SHP77 treated with DMSO at 0.1 percent for 48 hours (cell line): ENCODE data around the gene MRPL11.

Experiments
- DNase-seq: peaks from one replicate; lab custom pipeline; 2025; lab: John Stamatoyannopoulos, UW

The MRPL11 gene

GRCh38 chr11:66438504-66439466, at the start of gene MRPL11:
TSS of gene MRPL11 (minus strand) at chr11:66438848. CDS start at chr11:66438754, 94 bp downstream.
- DNase-seq: peak; percentile 98

GRCh38 chr11:66484806-66485380, 46.2 kb upstream of the MRPL11 start:
- DNase-seq: no peak

- peak; percentile 97 for DNase-seq
Measured at GRCh38 chr11:66480117-66480938, 41.7 kb upstream of the MRPL11 start, which contains the start of gene DPP3. TSS of gene DPP3 (plus strand) at chr11:66480434. CDS start at chr11:66482201, 1,767 bp downstream.

GRCh38 chr11:66479394-66480116, 40.9 kb upstream of the MRPL11 start:
- DNase-seq: peak; percentile 78

- no peak for DNase-seq
Measured at GRCh38 chr11:66478729-66479393, 40.2 kb upstream of the MRPL11 start.

- DNase-seq: no peak
Measured at GRCh38 chr11:66477263-66478201, 38.9 kb upstream of the MRPL11 start.

GRCh38 chr11:66476841-66477251, 38.2 kb upstream of the MRPL11 start:
- no peak for DNase-seq

GRCh38 chr11:66476173-66476840, 37.7 kb upstream of the MRPL11 start:
- DNase-seq: no peak

- no peak for DNase-seq
Measured at GRCh38 chr11:66475349-66476172, 36.9 kb upstream of the MRPL11 start.

GRCh38 chr11:66473608-66474515, 35.2 kb upstream of the MRPL11 start:
- no peak for DNase-seq

GRCh38 chr11:66473167-66473566, 34.5 kb upstream of the MRPL11 start:
- no peak for DNase-seq

- DNase-seq: no peak
Measured at GRCh38 chr11:66472054-66472453, 33.4 kb upstream of the MRPL11 start.

GRCh38 chr11:66471142-66471541, 32.5 kb upstream of the MRPL11 start:
- no peak for DNase-seq

GRCh38 chr11:66470015-66470414, 31.4 kb upstream of the MRPL11 start:
- no peak for DNase-seq

- DNase-seq: no peak
Measured at GRCh38 chr11:66469441-66469840, 30.8 kb upstream of the MRPL11 start.

GRCh38 chr11:66468691-66469090, 30.0 kb upstream of the MRPL11 start:
- DNase-seq: no peak

- DNase-seq: no peak
Measured at GRCh38 chr11:66467756-66468155, 29.1 kb upstream of the MRPL11 start.
